HS-5 (cell line): ENCODE data around the gene LSM14B.
"Not testable (repeated sequence)": the region's sequence is repeated elsewhere in the genome, so short reads cannot be mapped to it uniquely, and the experiment has no call there.

Experiments used
- DNase-seq: peaks from one replicate; pipeline ENCODE4 v3.0.0-alpha.2; 2012; ENCODE audit warnings: low read depth

The LSM14B gene

DNA sequence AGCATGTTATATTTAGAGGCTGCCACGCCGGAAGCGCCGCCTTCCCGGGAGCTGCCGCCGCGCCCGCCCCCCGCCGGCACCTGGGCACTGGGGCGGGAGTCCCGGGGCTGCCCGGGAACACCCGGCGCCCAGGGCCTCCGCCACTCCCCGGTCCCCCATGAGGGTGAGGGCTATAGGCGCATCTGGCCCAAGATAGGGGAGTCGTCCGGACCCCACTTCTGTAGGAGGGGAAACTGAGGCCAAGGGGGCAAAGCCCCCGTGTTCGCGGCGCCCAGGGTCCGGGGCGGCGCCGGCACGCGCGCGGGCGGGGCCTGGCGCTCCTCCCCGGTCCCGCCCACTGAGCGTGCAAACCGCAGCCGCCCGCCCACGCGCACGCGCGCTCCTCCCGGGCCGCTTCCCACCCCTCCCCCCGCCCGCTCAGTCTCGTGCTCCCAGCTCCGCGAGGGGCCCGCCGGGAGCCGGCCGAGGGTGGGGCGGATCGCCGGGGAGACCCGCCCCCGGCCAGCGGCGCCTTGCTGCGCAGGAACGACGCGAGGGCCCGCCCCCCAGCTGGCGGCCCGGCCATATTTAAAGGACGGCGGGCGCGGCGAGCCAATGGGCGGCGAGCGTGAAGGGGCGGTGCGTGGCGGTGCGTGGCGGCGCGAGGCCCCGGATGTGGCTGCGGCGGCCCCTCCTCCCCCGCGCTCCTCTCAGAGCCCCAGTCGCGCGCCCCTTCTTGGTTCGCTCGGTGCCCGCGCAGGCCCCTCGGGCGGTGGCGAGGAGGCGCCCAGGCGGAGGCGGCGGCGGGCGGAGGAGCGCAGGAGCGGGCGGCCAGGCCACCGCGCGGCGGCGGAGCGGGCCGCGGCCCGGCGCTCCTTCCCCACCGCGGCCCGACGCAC, at the start of gene LSM14B:
Gene LSM14B, plus strand, starts transcription at position 700 of the 878 bp plus-strand sequence. CDS start 192 bp downstream, outside the sequence.
- DNase-seq = peak; percentile 80

DNA sequence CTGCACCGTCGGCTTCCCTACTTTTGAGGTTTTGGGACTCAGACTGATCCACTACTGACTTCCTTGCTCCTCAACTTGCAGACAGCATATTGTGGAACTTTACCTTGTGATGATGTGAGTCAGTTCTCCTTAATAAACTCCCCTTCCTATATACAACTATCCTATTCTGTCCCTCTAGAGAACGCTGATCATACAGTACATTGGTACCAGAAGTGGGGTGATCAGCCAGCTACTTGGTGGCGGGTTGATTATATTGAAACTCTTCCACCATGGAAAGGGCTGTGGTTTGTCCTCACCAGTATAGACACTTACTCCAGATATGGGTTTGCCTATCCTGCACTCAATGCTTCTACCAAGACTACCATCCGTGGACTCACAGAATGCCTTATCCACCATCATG, 49.0 kb upstream of the LSM14B start:
- DNase-seq = no peak

DNA sequence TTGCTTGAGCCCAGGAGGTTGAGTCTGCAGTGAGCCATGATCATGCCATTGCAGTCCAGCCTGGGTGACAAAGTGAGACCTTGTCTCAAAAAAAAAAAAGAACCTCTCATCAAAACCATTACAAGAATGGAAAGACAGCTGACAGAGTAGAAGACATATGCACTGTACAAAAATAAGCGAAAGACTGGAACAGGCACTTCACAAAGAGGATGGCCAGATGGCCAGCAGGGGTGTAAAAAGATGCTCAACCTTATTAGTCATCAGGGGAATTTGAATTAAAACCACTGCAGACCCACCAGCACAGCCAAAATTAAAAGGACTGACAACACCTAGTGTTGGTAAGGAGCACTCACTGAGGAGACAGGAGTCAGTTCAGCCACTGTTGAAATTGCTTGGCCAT, 43.1 kb upstream of the LSM14B start:
- no peak for DNase-seq

DNA sequence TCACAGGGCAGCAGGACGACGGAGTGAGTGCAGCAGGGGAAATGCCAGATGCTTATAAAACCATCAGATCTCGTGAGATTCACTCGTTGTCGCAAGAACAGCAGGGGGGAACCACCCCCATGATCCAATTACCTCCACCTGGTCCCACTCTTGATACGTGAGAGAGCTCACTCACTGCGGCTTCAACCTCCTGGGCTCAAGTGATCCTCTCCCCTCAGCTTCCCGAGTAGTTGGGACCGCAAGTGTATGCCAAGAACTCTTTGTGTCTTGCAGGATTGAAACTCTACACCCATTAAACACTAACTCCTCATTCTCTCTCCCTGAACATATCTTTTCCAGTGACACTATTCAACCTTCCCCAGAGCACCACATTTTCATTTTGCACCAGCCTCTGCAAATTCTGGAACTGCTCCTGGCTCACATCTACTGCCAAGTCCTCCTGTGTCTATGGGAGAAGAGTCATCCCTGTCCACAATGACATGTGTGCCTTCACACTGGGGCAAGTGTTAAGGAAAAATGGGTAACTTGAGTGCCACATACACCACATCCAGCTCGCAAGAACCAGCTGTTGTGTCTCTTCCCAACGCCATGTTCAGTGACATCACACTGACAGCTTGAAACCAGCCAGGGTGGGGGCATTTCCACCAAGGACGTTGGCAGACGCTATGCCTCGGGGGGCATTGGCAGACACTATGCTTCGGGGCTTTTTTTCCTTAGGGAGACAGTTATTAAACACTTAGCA, 41.9 kb upstream of the LSM14B start:
- DNase-seq = no peak

DNA sequence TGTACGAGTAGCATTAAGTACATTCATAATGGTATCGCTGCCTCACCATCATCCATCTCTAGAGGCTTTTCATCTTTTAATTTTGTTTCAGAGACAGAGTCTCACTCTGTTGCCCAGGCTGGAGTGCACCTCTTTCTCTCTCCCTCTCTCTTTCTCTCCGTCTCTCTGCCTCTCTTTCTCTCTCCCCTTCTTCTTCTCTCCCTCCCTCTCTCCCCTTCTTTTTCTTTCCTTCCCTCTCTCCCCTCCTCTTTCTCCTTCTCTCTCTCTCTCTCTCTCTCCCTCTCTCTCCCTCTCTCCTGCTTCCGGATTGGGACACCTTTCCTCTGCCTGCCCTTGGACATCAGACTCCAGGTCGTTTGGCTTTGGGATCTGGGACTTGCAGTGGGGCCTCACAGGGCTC, 39.0 kb upstream of the LSM14B start:
- DNase-seq = no peak

DNA sequence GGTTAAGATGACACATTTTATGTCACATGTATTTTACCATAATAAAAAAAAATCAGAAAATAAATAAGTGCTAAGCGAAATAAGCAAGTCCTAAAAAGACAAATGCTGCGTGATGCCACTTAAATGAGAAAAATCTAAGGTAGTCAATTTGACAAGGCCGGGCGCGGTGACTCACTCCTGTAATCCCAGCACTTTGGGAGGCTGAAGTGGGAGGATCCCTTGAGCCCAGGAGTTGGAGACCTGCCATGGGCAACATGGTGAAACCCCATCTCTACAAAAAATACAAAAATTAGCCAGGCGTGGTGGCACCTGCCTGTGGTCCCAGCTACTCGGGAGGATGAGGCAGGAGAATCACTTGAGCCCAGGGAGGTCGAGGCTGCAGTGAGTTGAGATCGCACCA, 38.1 kb upstream of the LSM14B start:
- DNase-seq = not testable (repeated sequence)

DNA sequence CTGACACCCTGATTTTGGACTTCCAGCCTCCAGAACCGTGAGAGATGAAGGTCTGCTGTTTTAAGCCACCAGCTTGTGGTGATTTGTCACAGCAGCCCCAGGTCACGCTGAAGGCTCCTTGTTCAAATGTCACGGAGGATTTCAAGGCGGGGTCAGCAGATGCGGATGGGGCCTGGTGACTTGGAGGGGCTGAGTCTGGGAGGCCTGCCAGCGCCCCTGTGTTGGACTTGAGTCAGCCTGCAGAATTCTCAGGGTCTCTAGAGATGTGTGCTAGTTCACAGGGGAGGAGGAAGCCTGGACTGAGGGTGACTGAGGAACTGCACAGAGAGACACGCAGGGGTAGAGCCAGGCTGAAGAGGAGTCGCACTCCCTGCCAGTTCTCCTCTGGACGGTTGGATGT, 37.1 kb upstream of the LSM14B start:
- no peak for DNase-seq

DNA sequence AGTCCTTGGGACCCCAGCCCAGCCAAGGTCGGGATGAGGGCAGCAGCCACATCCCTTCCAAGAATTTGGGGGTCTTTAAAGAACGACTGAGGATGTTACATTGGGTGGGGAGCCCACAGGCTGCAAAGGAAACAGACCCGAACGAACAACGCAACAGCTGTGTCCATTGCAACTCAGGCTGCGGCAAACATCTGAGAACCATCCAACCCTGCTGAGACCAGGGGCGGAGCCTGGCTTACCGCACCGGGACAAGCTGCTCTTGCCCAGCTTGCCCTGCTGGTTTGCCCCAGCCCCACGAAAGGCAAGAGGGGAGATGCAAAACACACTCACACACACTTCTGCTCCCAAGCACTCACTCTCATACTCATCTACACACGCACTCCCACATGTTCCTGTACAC, 35.0 kb upstream of the LSM14B start:
- DNase-seq = no peak

DNA sequence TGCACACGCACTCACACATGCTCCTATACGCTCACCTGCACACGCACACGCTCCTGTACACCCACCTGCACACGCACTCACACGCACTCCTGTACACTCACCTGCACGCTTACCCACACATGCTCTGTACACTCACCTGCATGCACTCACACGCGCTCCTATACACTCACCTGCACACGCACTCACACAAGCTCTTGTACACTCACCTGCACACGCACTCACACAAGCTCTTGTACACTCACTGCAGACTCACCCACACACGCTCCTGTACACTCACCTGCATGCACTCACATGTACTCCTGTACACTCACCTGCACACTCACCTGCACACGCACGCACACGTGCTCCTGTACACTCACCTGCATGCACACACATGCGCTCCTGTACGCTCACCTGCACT, 34.6 kb upstream of the LSM14B start:
- no peak for DNase-seq

DNA sequence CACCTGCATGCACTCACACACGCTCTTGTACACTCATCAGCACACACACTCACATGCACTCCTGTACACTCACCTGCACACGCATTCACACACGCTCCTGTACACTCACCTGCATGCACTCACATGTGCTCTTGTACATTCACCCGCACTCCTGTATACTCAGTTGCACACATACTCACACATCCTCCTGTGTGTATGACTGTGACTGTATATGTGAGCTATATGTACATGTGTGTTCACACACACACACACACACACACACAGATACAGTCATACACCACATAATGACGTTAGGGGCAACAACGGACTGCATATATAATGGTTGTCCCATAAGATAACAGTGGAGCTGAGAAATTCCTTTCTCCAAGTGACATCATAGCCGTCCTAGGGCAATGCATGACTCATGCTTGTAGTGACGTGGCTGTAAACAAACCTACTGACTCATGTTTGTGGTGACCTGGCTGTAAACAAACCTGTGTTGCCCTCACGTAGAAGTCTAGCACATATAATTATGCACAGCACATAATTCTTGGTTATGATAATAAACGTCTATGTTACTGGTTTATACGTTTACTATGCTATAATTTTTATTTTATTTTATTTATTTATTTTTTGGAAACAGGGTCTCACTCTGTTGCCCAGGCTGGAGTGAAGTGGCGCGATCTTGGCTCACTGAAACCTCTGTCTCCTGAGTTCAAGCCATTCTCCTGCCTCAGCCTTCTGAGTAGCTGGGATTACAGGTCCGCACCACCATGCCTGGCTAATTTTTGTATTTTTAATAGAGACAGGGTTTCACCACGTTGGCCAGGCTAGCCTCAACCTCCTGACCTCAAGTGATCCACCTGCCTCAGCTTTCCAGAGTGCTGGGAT, 33.8 kb upstream of the LSM14B start:
- DNase-seq = peak; percentile 77

DNA sequence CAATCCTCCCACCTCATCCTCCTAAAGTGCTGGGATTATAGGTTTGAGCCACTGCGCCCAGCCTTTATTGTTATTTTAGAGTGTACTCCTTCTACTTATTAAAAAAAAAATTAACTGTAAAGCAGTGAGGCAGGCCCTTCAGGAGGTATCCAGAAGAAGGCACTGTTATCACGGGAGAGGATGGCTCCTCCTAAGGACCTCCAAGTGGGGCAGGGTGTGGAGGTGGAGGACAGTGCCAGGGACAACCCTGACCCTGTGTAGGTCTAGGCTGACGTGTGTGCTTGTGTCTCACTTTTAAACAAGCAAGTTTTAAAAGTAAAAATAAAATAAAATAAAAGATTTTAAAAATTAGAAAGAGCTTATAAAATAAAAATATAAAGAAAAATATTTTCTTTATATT, 32.9 kb upstream of the LSM14B start:
- DNase-seq = no peak

DNA sequence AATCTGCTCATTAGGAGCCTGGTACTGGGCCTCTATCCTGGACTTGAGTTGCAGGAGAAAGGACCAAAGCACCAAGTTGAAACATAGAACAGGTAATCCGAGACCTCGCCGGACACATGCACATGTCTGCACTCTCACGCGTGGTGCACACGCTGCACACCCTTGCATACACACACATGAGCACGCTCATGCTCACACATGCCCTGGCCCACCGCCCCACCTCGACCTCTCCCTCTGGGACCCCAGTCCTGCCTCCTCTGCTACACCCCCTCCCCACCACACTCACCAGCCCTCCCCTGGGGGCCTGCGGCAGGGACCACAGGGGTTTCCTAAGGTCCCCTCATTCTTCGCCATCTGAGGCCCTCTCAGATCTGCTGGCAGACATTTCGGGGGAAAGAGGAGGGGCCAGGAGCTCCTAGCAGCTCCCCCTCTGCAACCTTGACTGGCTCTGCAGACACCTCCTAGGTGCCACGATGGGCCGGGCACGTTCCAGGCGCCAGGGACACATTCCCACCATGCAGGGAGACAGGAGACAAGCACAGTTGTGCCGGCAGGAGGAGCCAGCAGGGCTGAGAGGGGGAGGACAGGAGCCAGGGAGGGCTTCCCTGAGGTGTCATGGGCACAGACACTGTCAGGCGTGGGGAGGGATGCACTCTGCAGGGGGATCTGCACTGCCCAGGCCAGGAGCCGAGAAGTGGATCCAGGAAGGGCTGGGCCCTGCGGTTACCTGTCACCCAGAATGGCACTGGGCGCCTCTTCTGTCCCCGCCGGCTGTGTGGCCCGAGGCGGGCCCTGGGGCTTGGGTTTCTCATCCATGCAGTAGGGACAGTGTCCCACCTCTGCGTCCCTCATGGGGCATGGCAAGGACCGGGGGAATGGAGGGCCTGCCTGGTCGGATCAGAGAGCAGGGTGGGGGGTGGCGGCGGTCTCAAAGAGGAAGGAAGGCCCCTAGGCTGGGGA, 25.6 kb upstream of the LSM14B start:
- no peak for DNase-seq

DNA sequence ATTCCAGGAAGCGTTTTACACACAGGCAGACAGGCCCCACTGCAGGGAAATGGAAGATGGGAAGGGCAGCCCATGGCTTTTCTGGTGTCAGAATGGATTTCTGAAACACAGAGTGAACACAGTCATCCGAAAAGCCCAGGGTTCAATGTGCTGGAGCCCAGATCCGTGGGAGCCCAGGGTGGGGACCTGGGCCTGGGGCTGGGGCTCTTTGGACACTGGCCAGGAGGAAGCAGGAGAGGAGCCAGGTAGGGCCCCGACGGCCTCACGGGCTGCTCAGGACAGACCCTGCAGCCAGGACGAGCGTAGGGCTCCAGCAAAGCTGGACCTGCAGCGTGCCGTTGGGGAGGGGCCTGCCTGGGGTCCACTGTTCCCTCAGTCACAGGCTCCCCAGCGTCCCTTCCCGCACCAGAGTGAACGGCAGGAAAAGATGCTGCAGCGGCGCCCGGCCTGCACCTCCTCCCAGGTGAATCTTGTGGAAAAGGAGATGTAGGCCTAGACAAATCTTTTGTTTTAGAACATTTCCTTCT, 24.3 kb upstream of the LSM14B start:
- no peak for DNase-seq

DNA sequence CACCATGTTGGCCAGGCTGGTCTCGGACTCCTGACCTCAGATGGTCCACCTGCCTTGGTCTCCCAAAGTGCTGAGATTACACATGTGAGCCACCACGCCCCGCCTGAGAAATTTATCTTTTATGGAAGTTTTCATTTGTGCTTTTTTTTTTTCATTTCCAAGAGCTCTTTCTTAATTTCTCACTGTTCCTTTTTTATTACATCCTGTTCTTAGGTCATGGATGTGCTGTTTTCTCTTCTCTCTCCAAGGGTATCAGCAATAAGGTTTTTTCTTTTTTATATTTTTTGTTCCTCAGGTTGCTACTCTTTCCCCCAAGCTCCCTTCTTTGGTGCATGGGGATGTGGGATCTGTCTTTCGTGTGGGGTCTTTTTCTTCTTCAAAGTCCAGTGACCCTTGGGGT, 21.2 kb upstream of the LSM14B start:
- no peak for DNase-seq

DNA sequence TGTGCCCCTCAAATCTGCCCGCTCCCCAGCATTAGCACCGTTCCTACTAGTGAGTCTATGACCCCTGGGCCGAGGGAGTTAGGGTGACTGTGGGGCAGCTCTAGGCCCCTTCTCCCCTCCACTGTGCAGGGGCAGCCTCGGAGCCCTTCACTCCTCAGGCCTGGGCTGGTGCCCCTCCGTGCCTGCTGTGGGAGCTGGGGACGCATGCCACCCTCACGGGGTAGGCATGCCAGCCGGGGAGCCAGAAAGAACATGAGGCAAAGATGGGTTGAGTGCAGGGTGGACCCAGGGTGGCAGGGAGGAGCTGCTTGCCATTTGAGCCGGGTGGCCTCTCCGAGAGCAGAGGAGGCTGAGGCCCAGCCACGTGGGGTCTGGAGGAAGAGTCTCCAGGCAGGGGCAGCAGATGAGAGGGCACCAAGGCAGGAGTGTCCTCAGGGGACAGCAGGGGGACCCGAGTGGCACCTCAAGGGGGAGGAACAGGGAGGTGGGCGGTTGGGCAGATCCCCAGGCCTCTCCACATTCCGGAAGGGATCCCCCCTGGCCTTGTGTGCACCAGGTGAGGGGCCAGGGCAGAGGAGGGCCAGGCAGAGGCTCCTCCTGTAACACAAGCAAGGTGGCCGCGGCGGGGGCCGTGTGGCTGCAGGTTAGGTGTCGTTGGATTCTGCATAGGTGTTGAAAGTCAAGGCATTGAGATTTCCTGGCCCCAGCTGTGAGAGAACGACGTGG, 18.6 kb upstream of the LSM14B start:
- DNase-seq = no peak

DNA sequence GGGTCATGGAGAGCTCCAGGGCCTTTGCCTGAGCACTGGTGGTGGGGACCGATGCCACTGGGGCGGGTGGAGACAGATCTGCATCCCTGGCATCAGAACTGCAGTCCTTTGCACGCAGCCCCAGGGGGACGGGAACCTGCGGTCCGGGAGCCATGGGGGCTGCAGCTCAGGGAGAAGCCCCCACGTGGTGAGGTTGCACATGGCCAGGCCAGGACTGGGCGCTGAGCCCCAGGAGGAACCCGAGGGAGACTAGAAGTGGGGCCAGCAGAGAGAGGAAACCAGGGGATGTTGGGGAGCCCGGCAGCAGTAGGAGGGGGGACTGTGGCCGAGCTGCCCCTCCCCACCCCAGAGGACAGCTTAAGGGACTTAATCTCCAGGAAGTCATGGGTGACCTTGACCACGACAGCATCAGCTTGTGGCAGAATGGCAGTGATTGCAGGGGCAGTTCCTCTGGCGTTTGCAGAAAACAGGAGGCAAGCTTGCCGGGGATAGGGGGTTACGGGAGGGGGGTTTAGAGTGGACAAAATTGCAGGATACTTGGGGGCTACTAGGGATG, 18.0 kb upstream of the LSM14B start:
- DNase-seq = no peak

DNA sequence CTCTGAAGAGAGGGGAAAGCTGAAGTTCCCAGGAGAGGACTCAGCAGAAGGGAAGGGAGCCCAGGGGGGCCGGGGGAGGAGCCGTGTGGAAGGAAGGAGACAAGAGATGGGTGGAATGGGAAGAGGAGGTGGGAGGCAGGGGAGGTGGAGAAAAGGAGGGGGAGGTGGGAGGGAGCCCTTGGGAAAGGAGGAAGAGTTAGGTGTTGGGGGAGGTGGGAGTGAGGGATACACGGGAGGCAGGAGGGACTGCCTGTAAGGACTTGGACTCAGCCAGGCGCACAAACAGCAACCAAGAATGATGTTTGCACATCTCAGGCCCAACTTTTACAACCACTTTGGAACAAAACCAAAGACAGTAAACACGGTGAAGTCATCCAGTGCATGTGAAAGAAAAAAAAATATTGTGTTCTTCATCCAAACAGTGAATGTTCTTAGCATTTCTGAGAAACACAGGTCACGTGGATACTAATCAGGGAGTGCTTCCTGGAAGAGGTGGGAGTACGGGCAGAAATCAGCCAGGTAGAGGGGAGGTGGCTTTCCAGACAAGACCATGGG, 17.4 kb upstream of the LSM14B start:
- no peak for DNase-seq

DNA sequence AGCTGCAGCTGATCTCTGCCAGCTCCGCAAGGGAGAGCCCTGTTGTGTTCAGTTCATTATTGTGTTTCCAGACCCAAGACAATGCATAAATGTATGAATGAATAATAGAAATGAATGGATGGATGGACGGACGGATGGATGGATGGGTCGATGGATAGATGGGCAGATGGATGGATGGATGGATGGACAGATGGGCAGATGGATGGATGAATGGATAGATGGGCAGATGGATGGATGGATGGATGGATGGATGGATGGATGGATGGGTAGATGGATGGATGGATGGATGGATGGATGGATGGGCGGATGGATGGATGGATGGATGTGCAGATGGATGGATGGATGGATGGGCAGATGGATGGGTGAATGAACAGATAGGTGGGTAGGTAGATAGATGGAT, 16.7 kb upstream of the LSM14B start:
- no peak for DNase-seq

DNA sequence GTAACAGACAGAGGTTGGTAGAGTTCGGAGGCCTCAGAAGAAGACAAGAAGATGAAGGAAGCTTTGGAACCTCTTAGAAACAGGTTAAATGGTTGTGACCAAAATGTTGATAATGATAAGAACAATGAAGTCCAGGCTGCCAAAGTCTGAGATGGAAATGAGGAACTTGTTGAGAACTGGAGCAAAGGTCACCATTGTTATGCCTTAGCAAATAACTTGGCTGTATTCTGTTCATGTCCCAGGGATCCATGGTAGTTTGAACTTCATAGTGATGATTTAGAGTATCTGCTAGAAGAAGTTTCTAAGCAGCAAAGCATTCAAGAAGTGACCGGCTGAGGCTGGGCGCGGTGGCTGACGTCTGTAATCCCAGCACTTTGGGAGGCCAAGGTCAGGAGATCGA, 11.1 kb upstream of the LSM14B start:
- DNase-seq = no peak

DNA sequence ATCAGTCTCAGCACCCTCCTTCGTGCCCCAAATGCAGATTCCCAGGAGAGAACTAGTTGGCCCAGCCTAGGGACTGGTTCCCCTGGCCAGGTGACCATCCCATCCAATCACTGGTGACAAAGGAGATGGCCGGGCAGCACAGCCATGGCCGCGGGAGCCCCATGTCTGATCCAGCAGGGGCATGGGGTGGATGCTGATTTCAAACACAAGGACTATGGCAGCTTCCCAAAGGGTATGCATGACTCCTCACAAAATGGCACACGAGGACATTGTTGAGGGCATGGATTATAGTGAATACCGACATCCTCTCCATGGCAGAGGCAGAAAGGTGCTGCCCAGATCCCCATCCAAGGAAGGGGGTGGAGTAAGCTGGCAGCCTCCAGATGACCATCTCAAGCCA, 9.9 kb upstream of the LSM14B start:
- no peak for DNase-seq
